GM23248 (cell line): Measurements from ENCODE around the gene CKS2. TPM values are rescaled to one million over a fixed set of nuclear protein-coding genes. Genes with fewer than 3 reads are reported as not detected.

ENCODE experiments used
- DNase-seq: peaks from one replicate; pipeline ENCODE4 v3.0.0-alpha.2; 2015
- H2AFZ ChIP-seq: fragments of 200-600 bp; sonication (generic); 2 replicates; pipeline ENCODE4 v1.6.1; 2016; ENCODE audit warnings: antibody characterized with exemption
- H3F3A ChIP-seq: fragments of 200-600 bp; sonication (generic); 2 replicates; pipeline ENCODE4 v1.6.1; 2016; ENCODE audit warnings: mild to moderate bottlenecking, antibody characterized with exemption, mixed run types; ENCODE audit not compliant: insufficient read depth
- H3K27ac ChIP-seq: fragments of 200-600 bp; sonication (generic); 2 replicates; pipeline ENCODE4 v1.5.1; 2016; ENCODE audit warnings: mild to moderate bottlenecking
- H3K27me3 ChIP-seq: fragments of 200-600 bp; sonication (generic); replicated peaks from 2 replicates; pipeline ENCODE4 v1.6.1; 2016; ENCODE audit warnings: mild to moderate bottlenecking; ENCODE audit not compliant: insufficient read depth
- H3K36me3 ChIP-seq: fragments of 200-600 bp; sonication (generic); 2 replicates; pipeline ENCODE4 v1.6.1; 2016; ENCODE audit warnings: low read depth, mild to moderate bottlenecking
- H3K4me1 ChIP-seq: fragments of 200-600 bp; sonication (generic); 2 replicates; pipeline ENCODE4 v1.6.1; 2016; ENCODE audit warnings: mild to moderate bottlenecking; ENCODE audit not compliant: insufficient read depth
- H3K4me2 ChIP-seq: fragments of 200-600 bp; sonication (generic); one replicate; pipeline ENCODE4 v1.6.1; 2016; ENCODE audit warnings: mild to moderate bottlenecking; ENCODE audit not compliant: unreplicated experiment
- H3K4me3 ChIP-seq: fragments of 200-600 bp; sonication (generic); 2 replicates; pipeline ENCODE4 v1.5.1; 2016; ENCODE audit warnings: mild to moderate bottlenecking
- H3K79me2 ChIP-seq: fragments of 200-600 bp; sonication (generic); 2 replicates; pipeline ENCODE4 v1.6.1; 2016; ENCODE audit warnings: mild to moderate bottlenecking; ENCODE audit not compliant: insufficient read depth
- H3K9ac ChIP-seq: fragments of 200-600 bp; sonication (generic); 2 replicates; pipeline ENCODE4 v1.6.1; 2016; ENCODE audit warnings: mild to moderate bottlenecking
- H3K9me2 ChIP-seq: fragments of 200-600 bp; sonication (generic); 2 replicates; pipeline ENCODE4 v1.6.1; 2016; ENCODE audit warnings: mixed run types, mild to moderate bottlenecking, moderate library complexity; ENCODE audit not compliant: insufficient read depth
- H3K9me3 ChIP-seq: fragments of 200-600 bp; sonication (generic); one replicate; pipeline ENCODE4 v1.6.1; 2017; ENCODE audit warnings: low read depth
- H4K20me1 ChIP-seq: fragments of 200-600 bp; sonication (generic); 2 replicates; pipeline ENCODE4 v1.6.0; 2016; ENCODE audit not compliant: insufficient read depth
- EZH2 ChIP-seq: fragments of 200-600 bp; sonication (generic); IDR thresholded peaks from 2 replicates; pipeline ENCODE4 v1.6.1; 2018; ENCODE audit warnings: antibody characterized with exemption, mild to moderate bottlenecking; ENCODE audit not compliant: insufficient read depth, poor library complexity, severe bottlenecking
- EZH2phosphoT487 ChIP-seq: fragments of 200-600 bp; sonication (generic); IDR thresholded peaks from 2 replicates; pipeline ENCODE4 v1.6.1; 2018; ENCODE audit warnings: antibody characterized with exemption, moderate library complexity, mild to moderate bottlenecking, low read depth; ENCODE audit not compliant: insufficient read depth
- WGBS, 2 experiments: methylation state at CpG; one replicate each; pipeline ENCODE4 v1.1.6; 2015 to 2017; ENCODE audit warnings: low lambda C conversion rate in 2 of 2, low coverage in 1 of 2; ENCODE audit errors: missing lambda C conversion rate in 2 of 2; 5-methylcytosine and 5-hydroxymethylcytosine counted together
- in situ Hi-C: fragments of 300-500 bp; cut with MboI; formaldehyde crosslinking; loops from 2 replicates; pipeline ENCODE4 v1.15.0; 2020
- polyA plus RNA-seq: library from polyadenylated mRNA; unstranded; fragments of >200 nt; fragmentation: Nextera tagmentation; extraction: Ambion mirVana; gene quantifications from 2 replicates; pipeline ENCODE4 v1.2.1, GENCODE V29; 2016
- total RNA-seq: library from RNA; depleted of rRNA; stranded (reverse); fragments of >200 nt; shearing (Covaris generic); gene quantifications from 2 replicates; pipeline ENCODE4 v1.2.3, GENCODE V29; 2014

Gene CKS2
- total and polyA plus RNA-seq, 2 experiments from 2014 or later = 94.6 to 146 TPM

GRCh38 chr9:89359751-89360261, 48.8 kb downstream of the CKS2 start:
- H3F3A ChIP-seq = no peaks in the 10 kb centered on the region; the same call in 1 of the 2 replicates
- H3K4me2 ChIP-seq = no peak overlapping the region
- no peak overlapping the region for H3K4me3 ChIP-seq
- H3K36me3 ChIP-seq = peaks cover 13% of the 10 kb centered on the region; the same call in 1 of the 2 replicates
- H3K9ac ChIP-seq = no peak overlapping the region
- H3K27me3 ChIP-seq = no peaks in the 10 kb centered on the region
- 48 to 51% methylated on average over 8 of the region's 8 CpGs for WGBS, 2 experiments
- H4K20me1 ChIP-seq = no peaks in the 10 kb centered on the region
- H3K27ac ChIP-seq = peak overlapping the region; percentile 24; the same call in 1 of the 2 replicates
- no peaks in the 10 kb centered on the region for H3K4me1 ChIP-seq
- in situ Hi-C loops = no loop called here
- no peaks in the 10 kb centered on the region for H3K9me2 ChIP-seq
- DNase-seq = peak; percentile 75
- no peaks in the 10 kb centered on the region for H3K9me3 ChIP-seq
- H2AFZ ChIP-seq = no peak overlapping the region
- no peaks in the 10 kb centered on the region for H3K79me2 ChIP-seq
- TF ChIP-seq EZH2 (no peak), EZH2phosphoT487 (no peak)

- Histone ChIP-seq H3K36me3 (peaks cover 10% of the 10 kb centered on the region; the same call in 1 of the 2 replicates), H4K20me1 (no peaks in the 10 kb centered on the region), H3K27me3 (no peaks in the 10 kb centered on the region), H3K9me3 (no peaks in the 10 kb centered on the region), H3K4me2 (no peak overlapping the region), H3K79me2 (no peaks in the 10 kb centered on the region), H3F3A (no peaks in the 10 kb centered on the region; the same call in 1 of the 2 replicates), H3K27ac (peak overlapping the region; percentile 24; the same call in 1 of the 2 replicates), H3K9ac (no peak overlapping the region), H3K4me1 (no peaks in the 10 kb centered on the region), H3K4me3 (no peak overlapping the region), H3K9me2 (no peaks in the 10 kb centered on the region), H2AFZ (no peak overlapping the region)
- no peak for DNase-seq
- in situ Hi-C loops = no loop called here
- TF ChIP-seq EZH2phosphoT487 (no peak), EZH2 (no peak)
- WGBS, 2 experiments = 67 to 73% methylated on average over 3 of the region's 3 CpGs
Measured at GRCh38 chr9:89360465-89360864, 49.5 kb downstream of the CKS2 start.

- H3K9me3 ChIP-seq = no peaks in the 10 kb centered on the region
- H3K79me2 ChIP-seq = no peaks in the 10 kb centered on the region
- H3K4me1 ChIP-seq = no peaks in the 10 kb centered on the region
- H3K36me3 ChIP-seq = peaks cover 10% of the 10 kb centered on the region; the same call in 1 of the 2 replicates
- H2AFZ ChIP-seq = no peak overlapping the region
- H3K9me2 ChIP-seq = no peaks in the 10 kb centered on the region
- TF ChIP-seq EZH2 (no peak), EZH2phosphoT487 (no peak)
- in situ Hi-C loops = no loop called here
- no peak overlapping the region for H3K9ac ChIP-seq
- no peaks in the 10 kb centered on the region for H3K27me3 ChIP-seq
- H3K4me3 ChIP-seq = no peak overlapping the region
- no peak overlapping the region for H3K4me2 ChIP-seq
- no peak overlapping the region for H3K27ac ChIP-seq
- H4K20me1 ChIP-seq = no peaks in the 10 kb centered on the region
- no peak for DNase-seq
- no peaks in the 10 kb centered on the region; the same call in 1 of the 2 replicates for H3F3A ChIP-seq
- WGBS, 2 experiments = 95 to 99% methylated on average over 6 of the region's 6 CpGs
Measured at GRCh38 chr9:89361031-89361430, 50.0 kb downstream of the CKS2 start.

- no peak overlapping the region for H3K9ac ChIP-seq
- H3K4me2 ChIP-seq = no peak overlapping the region
- 95% methylated on average over 9 of the region's 9 CpGs for WGBS, 2 experiments
- no peaks in the 10 kb centered on the region; the same call in 1 of the 2 replicates for H3F3A ChIP-seq
- H2AFZ ChIP-seq = no peak overlapping the region
- H3K4me1 ChIP-seq = no peaks in the 10 kb centered on the region
- no peaks in the 10 kb centered on the region for H3K79me2 ChIP-seq
- H3K27ac ChIP-seq = no peak overlapping the region
- no peaks in the 10 kb centered on the region for H3K9me2 ChIP-seq
- TF ChIP-seq EZH2phosphoT487 = no peak
- no peak for TF ChIP-seq EZH2
- H3K27me3 ChIP-seq = no peaks in the 10 kb centered on the region
- no peaks in the 10 kb centered on the region for H4K20me1 ChIP-seq
- H3K36me3 ChIP-seq = peaks cover 10% of the 10 kb centered on the region; the same call in 1 of the 2 replicates
- no peaks in the 10 kb centered on the region for H3K9me3 ChIP-seq
- no peak for DNase-seq
- H3K4me3 ChIP-seq = no peak overlapping the region
- in situ Hi-C loops = no loop called here
Measured at GRCh38 chr9:89361816-89362646, 51.0 kb downstream of the CKS2 start.
